CD4-positive, alpha-beta memory T cell (primary cell): ENCODE measurements around the gene SPON1. TPM values are rescaled to one million over a fixed set of nuclear protein-coding genes. Genes with fewer than 3 reads are reported as not detected.

Experiments
- CTCF ChIA-PET: fragments of 350-600 bp; sonication (Branson Sonifier 250); formaldehyde crosslinking; loops from one replicate; lab custom pipeline; 2021; ENCODE audit warnings: inconsistent platforms; ENCODE audit not compliant: partially characterized antibody; lab: Charles Lee
- POLR2A ChIA-PET: fragments of 350-600 bp; sonication (Branson Sonifier 250); formaldehyde crosslinking; loops from one replicate; lab custom pipeline; 2021; ENCODE audit not compliant: partially characterized antibody; lab: Charles Lee
- DNase-seq, 5 donors: peaks; one replicate each; pipeline versions ENCODE4 v3.0.0 to v3.0.0-alpha.2; 2020 to 2022; ENCODE audit warnings: mixed read lengths in 1 of 5
- H3K27ac ChIP-seq: one replicate; pipeline ENCODE4 v1.7.0; 2013; ENCODE audit warnings: low read depth, low read length
- H3K27me3 ChIP-seq: 2 replicates; pipeline ENCODE4 v1.7.0; 2013; ENCODE audit warnings: mild to moderate bottlenecking, low read length, moderate library complexity; ENCODE audit not compliant: insufficient read depth
- H3K36me3 ChIP-seq: 2 replicates; pipeline ENCODE4 v1.7.0; 2013; ENCODE audit warnings: mild to moderate bottlenecking, low read length, moderate library complexity; ENCODE audit not compliant: insufficient read depth
- H3K4me1 ChIP-seq: 2 replicates; pipeline ENCODE4 v1.7.0; 2013; ENCODE audit warnings: mild to moderate bottlenecking, low read length, moderate library complexity; ENCODE audit not compliant: insufficient read depth
- H3K4me3 ChIP-seq, 2 donors: one replicate each; pipeline ENCODE4 v1.7.0; 2013; ENCODE audit warnings: low read length in 2 of 2, mild to moderate bottlenecking in 1 of 2
- H3K9me3 ChIP-seq, 2 donors: one replicate each; pipeline ENCODE4 v1.7.0; 2013; ENCODE audit warnings: low read length in 2 of 2, control low read depth in 1 of 2; ENCODE audit not compliant: control insufficient read depth in 1 of 2
- H3K27ac Mint-ChIP-seq, 7 donors: one replicate each; pipeline ENCODE4 v1.8.0; 2020 to 2021; ENCODE audit warnings: mixed read lengths in 7 of 7, mild to moderate bottlenecking in 6 of 7, inconsistent platforms in 3 of 7, moderate library complexity in 3 of 7
- H3K27me3 Mint-ChIP-seq, 2 donors: one replicate each; pipeline ENCODE4 v1.8.0; 2020 to 2021; ENCODE audit warnings: mixed read lengths in 2 of 2
- H3K36me3 Mint-ChIP-seq, 2 donors: one replicate each; pipeline ENCODE4 v1.8.0; 2020 to 2021; ENCODE audit warnings: mixed read lengths in 2 of 2, inconsistent platforms in 1 of 2, mild to moderate bottlenecking in 1 of 2
- H3K4me1 Mint-ChIP-seq, 4 donors: one replicate each; pipeline ENCODE4 v1.8.0; 2020 to 2021; ENCODE audit warnings: mixed read lengths in 4 of 4, mild to moderate bottlenecking in 1 of 4
- H3K4me3 Mint-ChIP-seq, 8 donors: one replicate each; pipeline ENCODE4 v1.8.0; 2020 to 2021; ENCODE audit warnings: mixed read lengths in 8 of 8, mild to moderate bottlenecking in 7 of 8, moderate library complexity in 6 of 8, inconsistent platforms in 3 of 8
- H3K9me3 Mint-ChIP-seq, 8 donors: one replicate each; pipeline ENCODE4 v1.8.0; 2020 to 2021; ENCODE audit warnings: mixed read lengths in 8 of 8, mild to moderate bottlenecking in 5 of 8, inconsistent platforms in 3 of 8, moderate library complexity in 1 of 8
- intact Hi-C: fragments of 100-400 bp; cut with micrococcal nuclease; formaldehyde crosslinking; loops from one replicate; pipeline ENCODE4 v1.15.1; 2023
- polyA plus RNA-seq, 2 donors: library from polyadenylated mRNA; unstranded; fragments of 300-500 nt; fragmentation: Illumina TruSeq; gene quantifications; one replicate each; pipeline ENCODE4 v1.2.3, GENCODE V29; 2021
- total RNA-seq, 2 experiments: library from RNA; stranded (reverse); gene quantifications; one replicate each; pipeline ENCODE4 v1.2.3, GENCODE V29; 2021

Gene SPON1
- total and polyA plus RNA-seq, 4 experiments from 2014 or later: 2.0 to 60.4 (median 30.6) TPM

DNA sequence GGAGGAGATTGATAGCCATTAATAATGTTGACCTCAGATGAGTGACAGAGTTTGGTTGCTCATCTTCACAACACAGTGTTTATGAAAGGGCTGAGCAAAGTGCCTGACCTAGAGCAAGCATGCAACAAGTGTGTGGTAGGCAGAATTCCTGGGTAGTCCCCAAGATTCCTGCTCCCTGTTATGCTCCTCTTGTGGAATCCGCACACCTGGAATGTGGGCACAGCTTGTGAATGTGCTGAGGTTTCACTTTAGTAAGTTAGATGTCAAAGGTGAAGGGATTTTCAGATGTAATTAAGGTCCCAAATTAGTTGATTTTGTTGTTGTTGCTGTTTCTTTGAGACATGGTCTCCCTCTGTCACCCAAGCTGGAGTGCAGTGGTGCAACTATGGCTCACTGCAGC is 20.7 kb upstream of the SPON1 start:
- Histone ChIP-seq H3K27me3 (no peaks in the 10 kb centered on the region), H3K4me1 (peaks cover 56% of the 10 kb centered on the region), H3K27ac (no peak overlapping the region), H3K9me3 (no peaks in the 10 kb centered on the region), H3K4me3 (no peak overlapping the region), H3K36me3 (no peaks in the 10 kb centered on the region)
- ChIA-PET CTCF (interaction anchor here (1.1 to 12.5 kb wide), 5 partner anchors 14 to 73 kb away, joined by 3 to 147 read pairs (median 3); partner anchors contain the start of gene SPON1), POLR2A (interaction anchor here (1.0 to 6.3 kb wide), 6 partner anchors 10 to 73 kb away, joined by 3 to 76 read pairs (median 7); no protein-coding TSS in a partner anchor)
- DNase-seq: no peak
- Mint-ChIP-seq H3K36me3 (peaks cover 3% of the 10 kb centered on the region in 2 donors), H3K4me3 (peak overlapping the region in 1 of 8 donors; percentile 20), H3K9me3 (peaks cover 0 to 15% (median 9%) of the 10 kb centered on the region in 8 donors), H3K4me1 (peaks cover 38 to 68% (median 53%) of the 10 kb centered on the region in 4 donors), H3K27me3 (no peaks in the 10 kb centered on the region), H3K27ac (peak overlapping the region in 1 of 7 donors; percentile 83)
- intact Hi-C loops: loop anchor here (2.0 kb wide), 2 partner anchors 17 to 81 kb away; no protein-coding TSS in a partner anchor

- H3K27ac ChIP-seq: no peak overlapping the region
- intact Hi-C loops: no loop called here
- H3K9me3 Mint-ChIP-seq: peaks cover 0 to 13% (median 9%) of the 10 kb centered on the region in 8 donors
- no peaks in the 10 kb centered on the region for H3K36me3 ChIP-seq
- DNase-seq: no peak
- H3K4me3 Mint-ChIP-seq: peak overlapping the region in 1 of 8 donors; percentile 7
- peak overlapping the region in 3 of 7 donors; percentile 35 to 37 (median 36) for H3K27ac Mint-ChIP-seq
- POLR2A ChIA-PET: interaction anchor here (1.0 to 6.3 kb wide), 8 partner anchors 9 to 73 kb away, joined by 3 to 76 read pairs (median 6); partner anchors contain the start of gene SPON1
- H3K4me3 ChIP-seq: no peak overlapping the region
- peaks cover 38 to 62% (median 51%) of the 10 kb centered on the region in 4 donors for H3K4me1 Mint-ChIP-seq
- H3K9me3 ChIP-seq: no peaks in the 10 kb centered on the region
- H3K27me3 Mint-ChIP-seq: no peaks in the 10 kb centered on the region
- H3K4me1 ChIP-seq: peaks cover 56% of the 10 kb centered on the region
- CTCF ChIA-PET: interaction anchor here (1.1 to 12.5 kb wide), 7 partner anchors 13 to 74 kb away, joined by 3 to 147 read pairs (median 3); partner anchors contain the start of gene SPON1
- peaks cover 0 to 3% of the 10 kb centered on the region in 2 donors for H3K36me3 Mint-ChIP-seq
- H3K27me3 ChIP-seq: no peaks in the 10 kb centered on the region
These were observed 20.1 kb upstream of the SPON1 start for GRCh38 chr11:13942378-13942777.

DNA sequence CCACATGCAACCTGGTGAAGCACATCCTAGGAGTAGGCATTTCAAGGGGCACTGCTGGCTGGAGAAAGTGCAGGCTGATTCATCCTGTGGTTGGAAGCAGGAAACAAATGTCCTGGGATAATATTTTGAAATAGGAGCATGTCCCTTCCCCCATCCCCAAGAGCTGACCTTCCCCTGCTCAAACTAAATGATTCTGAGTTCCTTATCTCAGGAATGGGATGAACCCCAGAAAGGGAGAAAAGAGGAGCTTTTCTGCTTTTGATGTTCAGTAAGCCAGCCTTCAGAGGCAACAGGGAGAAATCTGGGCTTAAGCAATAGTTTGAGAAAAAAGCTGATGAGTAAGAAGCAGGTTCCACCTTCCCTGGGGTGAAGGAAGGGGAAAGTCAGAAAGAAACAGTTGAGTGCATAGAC is 19.5 kb upstream of the SPON1 start:
- Mint-ChIP-seq H3K27ac (peak overlapping the region in 2 of 7 donors; percentile 9 to 32), H3K27me3 (no peaks in the 10 kb centered on the region), H3K36me3 (peaks cover 0 to 3% of the 10 kb centered on the region in 2 donors), H3K9me3 (peaks cover 0 to 9% (median 7%) of the 10 kb centered on the region in 8 donors), H3K4me3 (no peak overlapping the region), H3K4me1 (peaks cover 40 to 59% (median 48%) of the 10 kb centered on the region in 4 donors)
- ChIA-PET POLR2A (interaction anchor here (1.0 to 6.3 kb wide), 6 partner anchors 9 to 74 kb away, joined by 4 to 76 read pairs (median 6); partner anchors contain the start of gene SPON1), CTCF (interaction anchor here (0.6 to 12.5 kb wide), 7 partner anchors 12 to 171 kb away, joined by 3 to 147 read pairs (median 3); partner anchors contain the start of gene SPON1)
- no peaks in the 10 kb centered on the region for H3K36me3 ChIP-seq
- intact Hi-C loops: no loop called here
- H3K27me3 ChIP-seq: no peaks in the 10 kb centered on the region
- H3K4me3 ChIP-seq: no peak overlapping the region
- H3K9me3 ChIP-seq: no peaks in the 10 kb centered on the region
- H3K27ac ChIP-seq: no peak overlapping the region
- peaks cover 56% of the 10 kb centered on the region for H3K4me1 ChIP-seq
- no peak for DNase-seq

DNA sequence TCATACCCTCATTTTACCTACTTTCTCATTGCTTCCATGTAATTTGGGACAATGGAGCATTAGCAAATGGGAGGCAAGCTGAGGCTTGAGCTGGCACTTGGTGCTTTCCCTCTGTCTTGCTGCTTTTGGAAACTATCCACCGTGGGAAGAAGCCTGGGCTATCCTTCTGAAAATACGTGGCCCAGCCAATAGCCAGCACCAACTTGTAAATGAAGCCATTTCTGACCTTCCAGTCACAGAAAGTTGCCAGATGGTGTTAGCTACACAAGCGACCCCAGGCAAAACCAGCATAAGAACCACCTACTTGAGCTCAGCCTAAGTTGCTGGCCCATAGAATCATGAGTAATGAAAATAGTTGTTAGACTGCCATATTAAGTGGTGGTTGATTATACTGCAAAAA is 18.5 kb upstream of the SPON1 start:
- ChIA-PET POLR2A (interaction anchor here (1.2 kb wide), 1 partner anchor 10 kb away, joined by 3 read pairs; no protein-coding TSS in a partner anchor), CTCF (interaction anchor here (1.5 to 12.5 kb wide), 2 partner anchors 11 to 171 kb away, joined by 3 to 147 read pairs; no protein-coding TSS in a partner anchor)
- Histone ChIP-seq H3K4me3 (no peak overlapping the region), H3K36me3 (no peaks in the 10 kb centered on the region), H3K4me1 (peaks cover 45% of the 10 kb centered on the region), H3K27ac (no peak overlapping the region), H3K9me3 (no peaks in the 10 kb centered on the region), H3K27me3 (no peaks in the 10 kb centered on the region)
- intact Hi-C loops: no loop called here
- Mint-ChIP-seq H3K4me1 (peaks cover 34 to 59% (median 40%) of the 10 kb centered on the region in 4 donors), H3K36me3 (no peaks in the 10 kb centered on the region), H3K27ac (no peak overlapping the region), H3K27me3 (no peaks in the 10 kb centered on the region), H3K9me3 (peaks cover 0 to 4% (median 0%) of the 10 kb centered on the region in 8 donors), H3K4me3 (no peak overlapping the region)
- DNase-seq: no peak

DNA sequence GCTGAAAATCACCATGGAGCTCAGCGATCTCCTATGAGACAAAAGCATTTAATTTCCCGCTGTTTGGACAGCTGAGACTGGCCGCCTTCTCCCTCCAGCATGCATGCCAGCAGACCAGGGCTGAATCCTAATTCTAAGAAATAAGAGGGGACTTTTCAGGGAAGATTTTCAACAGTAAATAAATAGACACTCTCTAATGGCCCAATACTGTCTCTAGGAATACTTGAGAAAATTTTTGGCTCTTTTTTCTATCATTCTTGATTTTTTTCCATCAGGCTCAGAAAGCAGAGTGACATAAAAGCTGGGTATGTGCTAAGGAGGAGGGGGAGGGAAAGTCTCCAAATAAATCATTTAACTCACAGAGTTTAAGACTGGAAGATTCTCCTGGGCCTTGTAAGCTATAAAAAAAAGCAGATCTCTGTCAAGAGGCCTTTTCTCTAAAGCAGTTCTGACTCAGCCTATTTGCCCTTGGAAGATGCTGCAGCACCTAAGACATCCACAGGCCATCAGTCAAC is 17.6 kb upstream of the SPON1 start:
- no peak overlapping the region for H3K27ac Mint-ChIP-seq

GRCh38 chr11:13947379-13947778 is 15.1 kb upstream of the SPON1 start:
- H3K36me3 Mint-ChIP-seq: no peaks in the 10 kb centered on the region
- ChIA-PET CTCF (interaction anchor here (1.0 to 12.5 kb wide), 6 partner anchors 8 to 175 kb away, joined by 4 to 147 read pairs (median 6); no protein-coding TSS in a partner anchor), POLR2A (interaction anchor here (0.6 to 2.2 kb wide), 6 partner anchors 8 to 553 kb away, joined by 3 to 10 read pairs (median 3); partner anchors contain the start of gene SPON1)
- H3K4me1 ChIP-seq: peaks cover 12% of the 10 kb centered on the region
- intact Hi-C loops: no loop called here
- peak overlapping the region in 1 of 7 donors; percentile 29 for H3K27ac Mint-ChIP-seq
- peaks cover 0 to 2% (median 0%) of the 10 kb centered on the region in 8 donors for H3K9me3 Mint-ChIP-seq
- peaks cover 13 to 26% (median 18%) of the 10 kb centered on the region in 4 donors for H3K4me1 Mint-ChIP-seq
- no peaks in the 10 kb centered on the region for H3K27me3 Mint-ChIP-seq
- H3K27me3 ChIP-seq: no peaks in the 10 kb centered on the region
- DNase-seq: no peak
- no peak overlapping the region for H3K4me3 Mint-ChIP-seq
- no peak overlapping the region for H3K4me3 ChIP-seq
- no peaks in the 10 kb centered on the region for H3K36me3 ChIP-seq
- H3K9me3 ChIP-seq: no peaks in the 10 kb centered on the region
- no peak overlapping the region for H3K27ac ChIP-seq

More for the DNA sequence above, 17.6 kb upstream of the SPON1 start:
- H3K9me3 Mint-ChIP-seq: peaks cover 0 to 2% (median 0%) of the 10 kb centered on the region in 8 donors
- Histone ChIP-seq H3K27ac (no peak overlapping the region), H3K9me3 (no peaks in the 10 kb centered on the region), H3K4me3 (no peak overlapping the region), H3K27me3 (no peaks in the 10 kb centered on the region), H3K36me3 (no peaks in the 10 kb centered on the region), H3K4me1 (peaks cover 36% of the 10 kb centered on the region)
- H3K4me1 Mint-ChIP-seq: peaks cover 28 to 49% (median 32%) of the 10 kb centered on the region in 4 donors
- CTCF ChIA-PET: interaction anchor here (0.7 to 12.5 kb wide), 6 partner anchors 10 to 204 kb away, joined by 3 to 147 read pairs (median 3); no protein-coding TSS in a partner anchor
- no peaks in the 10 kb centered on the region for H3K27me3 Mint-ChIP-seq
- DNase-seq: no peak
- POLR2A ChIA-PET: interaction anchor here (1.8 kb wide), 1 partner anchor 21 kb away, joined by 6 read pairs; no protein-coding TSS in a partner anchor
- H3K36me3 Mint-ChIP-seq: no peaks in the 10 kb centered on the region
- no peak overlapping the region for H3K4me3 Mint-ChIP-seq
- intact Hi-C loops: no loop called here
